IMR-90 (cell line): ENCODE data around the gene CES2. TPM values are rescaled to one million over a fixed set of nuclear protein-coding genes. Genes with fewer than 3 reads are reported as not detected.

ENCODE experiments used
- ATAC-seq: fragments of 200-7000 bp; cut with Tn5 transposase; 2 replicates; pipeline ENCODE4 v1.9.1; 2020; ENCODE audit warnings: low read depth, mild to moderate bottlenecking, moderate library complexity
- BruUV-seq: library from RNA; stranded (reverse); fragments of 400-500 nt; replicated peaks from 2 replicates; lab custom pipeline; 2021; lab: Mats Ljungman, UMichigan
- CTCF ChIA-PET: fragments of 300-600 bp; formaldehyde crosslinking; extraction: SDS; loops from one replicate; lab custom pipeline; 2021; ENCODE audit warnings: antibody characterized with exemption; lab: Yijun Ruan, JAX
- POLR2A ChIA-PET: fragments of 300-600 bp; sonication (Branson Sonifier 250); formaldehyde crosslinking; loops from one replicate; lab custom pipeline; 2022; ENCODE audit warnings: antibody characterized with exemption; ENCODE audit not compliant: unreplicated experiment; lab: Charles Lee
- DNase-seq: peaks from one replicate; pipeline ENCODE4 v3.0.0; 2013
- H2AFZ ChIP-seq: replicated peaks from 2 replicates; pipeline ENCODE3; 2013; ENCODE audit warnings: low read length, mild to moderate bottlenecking; ENCODE audit not compliant: poor library complexity
- H2AK5ac ChIP-seq: 2 replicates; pipeline ENCODE4 v1.6.1; 2013; ENCODE audit warnings: low read depth, low read length, inconsistent platforms
- H2AK9ac ChIP-seq: replicated peaks from 2 replicates; pipeline ENCODE3; 2013; ENCODE audit warnings: mild to moderate bottlenecking, low read depth, low read length, moderate library complexity; ENCODE audit not compliant: poor library complexity
- H2BK120ac ChIP-seq: 2 replicates; pipeline ENCODE4 v1.6.1; 2013; ENCODE audit warnings: low read depth, low read length, inconsistent platforms
- H2BK15ac ChIP-seq: 3 replicates; pipeline ENCODE4 v1.6.1; 2013; ENCODE audit warnings: low read depth, low read length, inconsistent platforms
- H2BK20ac ChIP-seq: 2 replicates; pipeline ENCODE4 v1.6.1; 2013; ENCODE audit warnings: low read depth, mild to moderate bottlenecking, inconsistent platforms, low read length, moderate library complexity
- H2BK5ac ChIP-seq: 2 replicates; pipeline ENCODE4 v1.6.1; 2013; ENCODE audit warnings: mild to moderate bottlenecking, low read depth, low read length, inconsistent platforms; ENCODE audit not compliant: poor library complexity, severe bottlenecking
- H3K14ac ChIP-seq: replicated peaks from 2 replicates; pipeline ENCODE4 v1.6.1; 2013; ENCODE audit warnings: low read depth, low read length, inconsistent platforms
- H3K18ac ChIP-seq: 2 replicates; pipeline ENCODE4 v1.6.1; 2013; ENCODE audit warnings: low read depth, low read length, control low read depth
- H3K23ac ChIP-seq: 2 replicates; pipeline ENCODE4 v1.6.1; 2013; ENCODE audit warnings: low read depth, low read length, inconsistent platforms
- H3K27ac ChIP-seq: 2 replicates; pipeline ENCODE4 v1.5.1; 2013; ENCODE audit warnings: mild to moderate bottlenecking, control low read depth, low read length; ENCODE audit not compliant: insufficient read depth
- H3K27me3 ChIP-seq: 2 replicates; pipeline ENCODE4 v1.6.1; 2013; ENCODE audit warnings: low read length; ENCODE audit not compliant: control insufficient read depth, insufficient read depth
- H3K36me3 ChIP-seq: 2 replicates; pipeline ENCODE4 v1.6.1; 2013; ENCODE audit warnings: low read length, mixed read lengths; ENCODE audit not compliant: control insufficient read depth, insufficient read depth
- H3K4ac ChIP-seq: 2 replicates; pipeline ENCODE4 v1.6.1; 2013; ENCODE audit warnings: low read depth, low read length, inconsistent platforms
- H3K4me1 ChIP-seq: 2 replicates; pipeline ENCODE4 v1.6.1; 2013; ENCODE audit warnings: low read length, mixed read lengths; ENCODE audit not compliant: control insufficient read depth, insufficient read depth
- H3K4me2 ChIP-seq: 2 replicates; pipeline ENCODE4 v1.6.1; 2013; ENCODE audit warnings: low read depth, mild to moderate bottlenecking, control low read depth, low read length, moderate library complexity
- H3K4me3 ChIP-seq: 2 replicates; pipeline ENCODE4 v1.5.1; 2013; ENCODE audit warnings: low read depth, mild to moderate bottlenecking, control low read depth, low read length, moderate library complexity; ENCODE audit not compliant: insufficient read depth
- H3K56ac ChIP-seq: 2 replicates; pipeline ENCODE4 v1.6.1; 2013; ENCODE audit warnings: low read length, inconsistent platforms; ENCODE audit not compliant: insufficient read depth; ENCODE audit errors: extremely low read depth
- H3K79me1 ChIP-seq, 2 experiments: 2 replicates each; pipeline ENCODE4 v1.6.1; 2013; ENCODE audit warnings: low read length in 2 of 2, inconsistent platforms in 1 of 2, low read depth in 1 of 2
- H3K9ac ChIP-seq: 2 replicates; pipeline ENCODE4 v1.6.1; 2013; ENCODE audit warnings: low read depth, low read length, control low read depth
- H3K9me1 ChIP-seq: 2 replicates; pipeline ENCODE4 v1.6.1; 2013; ENCODE audit warnings: low read length, inconsistent platforms; ENCODE audit not compliant: insufficient read depth
- H3K9me3 ChIP-seq: 2 replicates; pipeline ENCODE4 v1.6.1; 2013; ENCODE audit warnings: low read length; ENCODE audit not compliant: control insufficient read depth, insufficient read depth
- H4K20me1 ChIP-seq: 2 replicates; pipeline ENCODE4 v1.6.1; 2013; ENCODE audit warnings: low read length, inconsistent platforms; ENCODE audit not compliant: insufficient read depth
- H4K5ac ChIP-seq: 2 replicates; pipeline ENCODE4 v1.6.1; 2013; ENCODE audit warnings: mild to moderate bottlenecking, low read depth, low read length, control low read depth
- H4K8ac ChIP-seq, 2 experiments: 2 replicates each; pipeline ENCODE4 v1.6.1; 2013; ENCODE audit warnings: low read depth in 2 of 2, low read length in 2 of 2, control low read depth in 1 of 2, inconsistent platforms in 1 of 2
- H4K91ac ChIP-seq: 2 replicates; pipeline ENCODE4 v1.6.1; 2013; ENCODE audit warnings: low read depth, low read length, inconsistent platforms; ENCODE audit not compliant: insufficient read depth
- BHLHE40 ChIP-seq: fragments of 150-350 bp; IDR thresholded peaks from 2 replicates; pipeline ENCODE4 v1.6.1; 2016; ENCODE audit warnings: mild to moderate bottlenecking, low read depth, low read length
- ELK1 ChIP-seq: fragments of 150-350 bp; IDR thresholded peaks from 2 replicates; pipeline ENCODE4 v1.6.1; 2016; ENCODE audit warnings: low read depth, mild to moderate bottlenecking, low read length, moderate library complexity, borderline replicate concordance
- MAFK ChIP-seq: IDR thresholded peaks from 2 replicates; pipeline ENCODE4 v1.6.1; 2012; ENCODE audit warnings: low read depth, low read length, improper control_type of control experiment
- MAZ ChIP-seq: IDR thresholded peaks from 2 replicates; pipeline ENCODE4 v1.6.1; 2012; ENCODE audit warnings: low read depth, mild to moderate bottlenecking, low read length, improper control_type of control experiment, moderate library complexity, borderline replicate concordance
- RAD21 ChIP-seq: IDR thresholded peaks from 2 replicates; pipeline ENCODE4 v1.6.1; 2012; ENCODE audit warnings: low read length, improper control_type of control experiment
- USF2 ChIP-seq: fragments of 150-350 bp; IDR thresholded peaks from 2 replicates; pipeline ENCODE4 v1.6.1; 2017; ENCODE audit warnings: mild to moderate bottlenecking, antibody characterized with exemption, low read length, low read depth
- WGBS, 2 experiments: methylation state at CpG; one replicate each; pipeline versions ENCODE4 v1.1.5 to v1.1.7; 2013; ENCODE audit warnings: missing lambda C conversion rate in 2 of 2; ENCODE audit not compliant: insufficient read length in 1 of 2; ENCODE audit errors: extremely low coverage in 2 of 2; 5-methylcytosine and 5-hydroxymethylcytosine counted together
- dilution Hi-C: fragments of 300-500 bp; cut with HindIII; formaldehyde crosslinking; loops from one replicate; pipeline ENCODE4 v1.14.3; 2018; ENCODE audit warnings: low sequenced_read_pairs; ENCODE audit not compliant: unreplicated experiment
- in situ Hi-C: fragments of 300-500 bp; cut with MboI; formaldehyde crosslinking; loops from 3 replicates; pipeline ENCODE4 v1.14.3; 2019; ENCODE audit warnings: low sequenced_read_pairs, inconsistent platforms, mixed read lengths
- intact Hi-C: fragments of 100-400 bp; cut with micrococcal nuclease; formaldehyde crosslinking; loops from 2 replicates; pipeline ENCODE4 v1.10.0; 2022
- polyA plus RNA-seq, 3 experiments: library from polyadenylated mRNA; depleted of rRNA; stranded (reverse); fragments of >200 nt; gene quantifications; 2 replicates each; pipeline ENCODE4 v1.2.3, GENCODE V29; 2012; ENCODE audit warnings: low replicate concordance in 1 of 3
- total RNA-seq: library from RNA; depleted of rRNA; stranded (reverse); fragments of >200 nt; gene quantifications from 2 replicates; pipeline ENCODE4 v1.2.3, GENCODE V29; 2012

Gene CES2
- total and polyA plus RNA-seq, 2 of the 4 experiments (the other 2 are of a cell fraction): 15.1 to 23.2 TPM

GRCh38 chr16:66948837-66949225 is 13.5 kb downstream of the CES2 start:
- Histone ChIP-seq H3K14ac (no peak overlapping the region), H2AK5ac (no peak overlapping the region), H3K79me1 (no peaks in the 10 kb centered on the region), H3K36me3 (peaks cover 2% of the 10 kb centered on the region; the same call in 1 of the 2 replicates), H4K91ac (no peak overlapping the region), H3K23ac (no peak overlapping the region), H3K4me3 (no peak overlapping the region), H3K4me1 (peaks cover 6% of the 10 kb centered on the region), H2AK9ac (no peak overlapping the region), H3K9ac (no peak overlapping the region), H3K9me3 (peaks cover 2% of the 10 kb centered on the region; the same call in 1 of the 2 replicates), H2BK20ac (no peak overlapping the region), H3K4me2 (peak overlapping the region; percentile 98; the same call in 1 of the 2 replicates), H4K20me1 (no peaks in the 10 kb centered on the region), H2BK5ac (no peak overlapping the region), H2BK120ac (no peak overlapping the region), H2AFZ (peak overlapping the region; percentile 90), H3K56ac (no peak overlapping the region), H3K4ac (no peak overlapping the region), H3K18ac (no peak overlapping the region), H4K5ac (no peak overlapping the region), H2BK15ac (no peak overlapping the region), H3K27me3 (peaks cover 16% of the 10 kb centered on the region; the same call in 1 of the 2 replicates), H3K9me1 (no peaks in the 10 kb centered on the region), H4K8ac (no peak overlapping the region), H3K27ac (no peak overlapping the region)
- dilution Hi-C loops: no loop called here
- TF ChIP-seq MAFK (no peak), BHLHE40 (no peak), RAD21 (no peak), MAZ (no peak), ELK1 (no peak), USF2 (no peak)
- in situ Hi-C loops: no loop called here
- ATAC-seq: no peak
- ChIA-PET POLR2A (no interaction called here), CTCF (interaction anchor here (1.5 kb wide), 1 partner anchor 12 kb away, joined by 4 read pairs; the partner anchor contains the start of gene CES3)
- intact Hi-C loops: no loop called here
- DNase-seq: no peak
- BruUV-seq: no TSS peak
- 15% methylated on average over 12 of the region's 21 CpGs; no CpG with 5 or more reads in 1 of the 2 experiments for WGBS, 2 experiments
